ENCODE measurements around the gene DNAH8. TPM values are rescaled to one million over a fixed set of nuclear protein-coding genes. Genes with fewer than 3 reads are reported as not detected.

The DNAH8 gene
- total RNA-seq, 1 donor from 2014 or later, result not detected

DNA sequence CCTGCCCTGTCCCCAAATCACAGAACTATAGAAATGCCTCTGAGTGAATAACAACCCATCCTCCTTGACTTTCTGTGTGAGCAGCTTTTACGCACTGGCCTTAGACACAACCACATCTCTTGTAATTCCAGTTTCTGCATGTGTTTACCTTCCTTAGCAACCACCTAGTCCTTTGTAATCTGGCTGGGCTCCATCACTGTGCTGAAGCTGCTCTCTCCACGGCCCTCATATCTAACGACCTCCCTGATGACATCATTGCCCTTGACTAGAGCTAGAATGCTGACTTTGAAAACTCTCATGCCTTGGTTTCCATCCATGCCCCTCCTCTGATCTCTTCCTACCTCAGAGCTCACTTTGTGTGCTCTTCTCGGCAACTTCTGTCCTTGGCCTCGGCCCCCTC lies 303.0 kb downstream of the DNAH8 start:
- H3K9ac ChIP-seq (ENCODE audit: low read length), result no peak overlapping the region
- no peak overlapping the region for H3K4me3 ChIP-seq (ENCODE audit: insufficient read depth, low read depth, low read length)
- TF ChIP-seq, protein P1, sequence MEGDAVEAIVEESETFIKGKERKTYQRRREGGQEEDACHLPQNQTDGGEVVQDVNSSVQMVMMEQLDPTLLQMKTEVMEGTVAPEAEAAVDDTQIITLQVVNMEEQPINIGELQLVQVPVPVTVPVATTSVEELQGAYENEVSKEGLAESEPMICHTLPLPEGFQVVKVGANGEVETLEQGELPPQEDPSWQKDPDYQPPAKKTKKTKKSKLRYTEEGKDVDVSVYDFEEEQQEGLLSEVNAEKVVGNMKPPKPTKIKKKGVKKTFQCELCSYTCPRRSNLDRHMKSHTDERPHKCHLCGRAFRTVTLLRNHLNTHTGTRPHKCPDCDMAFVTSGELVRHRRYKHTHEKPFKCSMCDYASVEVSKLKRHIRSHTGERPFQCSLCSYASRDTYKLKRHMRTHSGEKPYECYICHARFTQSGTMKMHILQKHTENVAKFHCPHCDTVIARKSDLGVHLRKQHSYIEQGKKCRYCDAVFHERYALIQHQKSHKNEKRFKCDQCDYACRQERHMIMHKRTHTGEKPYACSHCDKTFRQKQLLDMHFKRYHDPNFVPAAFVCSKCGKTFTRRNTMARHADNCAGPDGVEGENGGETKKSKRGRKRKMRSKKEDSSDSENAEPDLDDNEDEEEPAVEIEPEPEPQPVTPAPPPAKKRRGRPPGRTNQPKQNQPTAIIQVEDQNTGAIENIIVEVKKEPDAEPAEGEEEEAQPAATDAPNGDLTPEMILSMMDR (IDR thresholded peaks at IDR 0.05; ENCODE audit: insufficient read depth, low read depth, low read length), result no peak
- TF ChIP-seq EZH2 (IDR thresholded peaks at IDR 0.05; ENCODE audit: insufficient read depth, low read length), result no peak
- H3K9me3 Mint-ChIP-seq (ENCODE audit: unreplicated experiment), result no peaks in the 10 kb centered on the region
- H3K4me1 ChIP-seq (ENCODE audit: insufficient read depth, low read length), result no peaks in the 10 kb centered on the region
- no peak overlapping the region for H3K27ac Mint-ChIP-seq (ENCODE audit: unreplicated experiment)
- no peaks in the 10 kb centered on the region for H3K79me2 ChIP-seq (ENCODE audit: insufficient read depth, low read length)
- H3K36me3 ChIP-seq (ENCODE audit: insufficient read depth, low read length), result no peaks in the 10 kb centered on the region
- H3K27me3 ChIP-seq (ENCODE audit: insufficient read depth, low read length), result no peaks in the 10 kb centered on the region
- FAIRE-seq, result no peak
- no peak overlapping the region for H3K4me2 ChIP-seq (ENCODE audit: low read length)
- no peaks in the 10 kb centered on the region for H3K4me1 Mint-ChIP-seq (ENCODE audit: low read depth, unreplicated experiment)
- H4K20me1 ChIP-seq (ENCODE audit: insufficient read depth, low read length), result no peaks in the 10 kb centered on the region
- H3K9me3 ChIP-seq (ENCODE audit: insufficient read depth, low read depth, low read length), result no peaks in the 10 kb centered on the region
- no peak for DNase-seq (ENCODE audit: low read depth)
- H3K27me3 Mint-ChIP-seq (ENCODE audit: low read depth, unreplicated experiment), result peaks cover 2% of the 10 kb centered on the region
- H3K36me3 Mint-ChIP-seq (ENCODE audit: low read depth, unreplicated experiment), result no peaks in the 10 kb centered on the region
- no peak overlapping the region for H3K4me3 Mint-ChIP-seq (ENCODE audit: unreplicated experiment)
- no peak overlapping the region for H3K27ac ChIP-seq (ENCODE audit: low read depth, low read length)
- H2AFZ ChIP-seq (ENCODE audit: low read depth, low read length), result no peak overlapping the region

DNA sequence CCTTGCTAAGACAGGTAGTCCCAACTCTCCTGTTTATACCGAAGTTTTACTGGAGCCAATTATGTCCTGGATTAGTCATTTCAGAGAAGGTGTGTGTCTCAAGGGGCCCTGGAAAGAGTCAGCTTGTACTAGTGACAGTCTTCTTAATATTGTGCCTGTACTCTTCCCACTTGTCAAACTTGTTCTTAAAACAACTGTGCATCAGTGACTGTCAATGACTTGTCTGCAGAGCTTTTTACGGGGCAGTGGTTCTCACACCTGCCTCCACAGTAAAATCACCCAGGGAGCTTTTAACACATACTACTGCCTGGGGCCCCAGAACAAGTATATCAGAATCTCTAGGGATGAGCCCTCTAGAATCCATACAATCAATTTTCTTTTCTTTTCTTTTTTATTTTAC lies 305.0 kb downstream of the DNAH8 start:
- Mint-ChIP-seq H3K36me3 (ENCODE audit: low read depth, unreplicated experiment) (no peaks in the 10 kb centered on the region), H3K9me3 (ENCODE audit: unreplicated experiment) (no peaks in the 10 kb centered on the region), H3K27me3 (ENCODE audit: low read depth, unreplicated experiment) (peaks cover 6% of the 10 kb centered on the region), H3K4me1 (ENCODE audit: low read depth, unreplicated experiment) (no peaks in the 10 kb centered on the region), H3K27ac (ENCODE audit: unreplicated experiment) (no peak overlapping the region), H3K4me3 (ENCODE audit: unreplicated experiment) (no peak overlapping the region)
- Histone ChIP-seq H3K27ac (ENCODE audit: low read depth, low read length) (no peak overlapping the region), H3K9me3 (ENCODE audit: insufficient read depth, low read depth, low read length) (no peaks in the 10 kb centered on the region), H2AFZ (ENCODE audit: low read depth, low read length) (no peak overlapping the region), H3K4me1 (ENCODE audit: insufficient read depth, low read length) (no peaks in the 10 kb centered on the region), H3K27me3 (ENCODE audit: insufficient read depth, low read length) (no peaks in the 10 kb centered on the region), H3K36me3 (ENCODE audit: insufficient read depth, low read length) (no peaks in the 10 kb centered on the region), H3K79me2 (ENCODE audit: insufficient read depth, low read length) (no peaks in the 10 kb centered on the region), H3K9ac (ENCODE audit: low read length) (no peak overlapping the region), H3K4me3 (ENCODE audit: insufficient read depth, low read depth, low read length) (no peak overlapping the region), H3K4me2 (ENCODE audit: low read length) (no peak overlapping the region), H4K20me1 (ENCODE audit: insufficient read depth, low read length) (no peaks in the 10 kb centered on the region)
- no peak for FAIRE-seq
- no peak for DNase-seq (ENCODE audit: low read depth)
- TF ChIP-seq, protein P1 (IDR thresholded peaks at IDR 0.05; ENCODE audit: insufficient read depth, low read depth, low read length), result no peak
- no peak for TF ChIP-seq EZH2 (IDR thresholded peaks at IDR 0.05; ENCODE audit: insufficient read depth, low read length)

DNA sequence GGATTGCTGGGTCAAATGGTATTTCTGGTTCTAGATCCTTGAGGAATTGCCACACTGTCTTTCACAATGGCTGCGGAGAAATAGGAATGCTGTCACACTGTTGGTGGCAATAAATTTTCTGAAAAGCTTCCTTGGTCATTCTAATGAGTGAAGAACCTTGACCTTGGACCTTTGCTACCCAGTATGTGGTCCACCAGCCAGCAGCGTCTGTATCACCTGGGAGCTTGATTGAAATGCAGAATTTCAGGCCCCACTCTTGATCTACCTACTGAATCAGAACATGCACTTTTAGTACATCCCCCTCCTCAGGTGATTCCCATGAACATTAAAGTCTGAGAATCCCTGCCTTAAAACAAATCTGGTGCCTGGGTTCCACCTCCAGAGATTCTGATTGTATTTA lies 305.9 kb downstream of the DNAH8 start:
- no peaks in the 10 kb centered on the region for H3K4me1 Mint-ChIP-seq (ENCODE audit: low read depth, unreplicated experiment)
- peaks cover 6% of the 10 kb centered on the region for H3K27me3 Mint-ChIP-seq (ENCODE audit: low read depth, unreplicated experiment)
- TF ChIP-seq, protein P1 (IDR thresholded peaks at IDR 0.05; ENCODE audit: insufficient read depth, low read depth, low read length), result no peak
- no peak for TF ChIP-seq EZH2 (IDR thresholded peaks at IDR 0.05; ENCODE audit: insufficient read depth, low read length)
- FAIRE-seq (no peak), DNase-seq (ENCODE audit: low read depth) (no peak)
- H3K9me3 Mint-ChIP-seq (ENCODE audit: unreplicated experiment), result no peaks in the 10 kb centered on the region
- H3K27ac Mint-ChIP-seq (ENCODE audit: unreplicated experiment), result no peak overlapping the region
- H3K9ac ChIP-seq (ENCODE audit: low read length), result no peak overlapping the region
- H2AFZ ChIP-seq (ENCODE audit: low read depth, low read length), result no peak overlapping the region
- no peaks in the 10 kb centered on the region for H3K36me3 Mint-ChIP-seq (ENCODE audit: low read depth, unreplicated experiment)
- no peaks in the 10 kb centered on the region for H3K9me3 ChIP-seq (ENCODE audit: insufficient read depth, low read depth, low read length)
- H3K79me2 ChIP-seq (ENCODE audit: insufficient read depth, low read length), result no peaks in the 10 kb centered on the region
- no peaks in the 10 kb centered on the region for H4K20me1 ChIP-seq (ENCODE audit: insufficient read depth, low read length)
- no peaks in the 10 kb centered on the region for H3K27me3 ChIP-seq (ENCODE audit: insufficient read depth, low read length)
- no peaks in the 10 kb centered on the region for H3K36me3 ChIP-seq (ENCODE audit: insufficient read depth, low read length)
- no peak overlapping the region for H3K27ac ChIP-seq (ENCODE audit: low read depth, low read length)
- no peak overlapping the region for H3K4me2 ChIP-seq (ENCODE audit: low read length)
- H3K4me3 Mint-ChIP-seq (ENCODE audit: unreplicated experiment), result no peak overlapping the region
- no peaks in the 10 kb centered on the region for H3K4me1 ChIP-seq (ENCODE audit: insufficient read depth, low read length)
- H3K4me3 ChIP-seq (ENCODE audit: insufficient read depth, low read depth, low read length), result no peak overlapping the region
